A673 (cell line): Measurements from ENCODE around the gene POTEJ.
"Not testable (repeated sequence)": the region's sequence is repeated elsewhere in the genome, so short reads cannot be mapped to it uniquely, and the experiment has no call there.

Source experiments
- CTCF ChIP-seq: fragments of 300-800, 200-600 bp; sonication (generic); conservative IDR thresholded peaks from 2 replicates; pipeline ENCODE4 v1.5.1; 2017; ENCODE audit warnings: low read depth, mild to moderate bottlenecking, antibody characterized with exemption, low read length, moderate library complexity, mixed read lengths
- EZH2 ChIP-seq: fragments of 200-600 bp; sonication (generic); IDR thresholded peaks from 2 replicates; pipeline ENCODE4 v1.6.1; 2017; ENCODE audit warnings: borderline replicate concordance, low read depth, mild to moderate bottlenecking, mixed read lengths, antibody characterized with exemption, low read length; ENCODE audit not compliant: poor library complexity, severe bottlenecking

GRCh38 chr2:130611140-130611539 lies at the start of gene POTEJ:
- not testable (repeated sequence) for TF ChIP-seq CTCF, EZH2
